Endometrial microvascular endothelial cells (primary cell): ENCODE measurements around the gene ZNF433. TPM values are rescaled to one million over a fixed set of nuclear protein-coding genes. Genes with fewer than 3 reads are reported as not detected.
"Not testable (repeated sequence)": the region's sequence is repeated elsewhere in the genome, so short reads cannot be mapped to it uniquely, and the experiment has no call there.

ENCODE experiments used
- in situ Hi-C: cut with HindIII; loops from 2 replicates; pipeline ENCODE4 v1.10.0; 2017; ENCODE audit warnings: low sequenced_read_pairs, low pct_unique_long_range_greater_than_20kb; ENCODE audit errors: inconsistent ontology term
- total RNA-seq: library from RNA; depleted of rRNA; stranded (reverse); fragments of >200 nt; gene quantifications from one replicate; pipeline ENCODE4 v1.2.3, GENCODE V29; 2015; ENCODE audit errors: inconsistent ontology term

ZNF433 gene
- total RNA-seq, 1 donor from 2014 or later, result 1.2 TPM

GRCh38 chr19:12000152-12000981 is 35.1 kb downstream of the ZNF433 start:
- in situ Hi-C loops, result no loop called here

GRCh38 chr19:11995174-11995573 is 40.3 kb downstream of the ZNF433 start:
- in situ Hi-C loops, result no loop called here

DNA sequence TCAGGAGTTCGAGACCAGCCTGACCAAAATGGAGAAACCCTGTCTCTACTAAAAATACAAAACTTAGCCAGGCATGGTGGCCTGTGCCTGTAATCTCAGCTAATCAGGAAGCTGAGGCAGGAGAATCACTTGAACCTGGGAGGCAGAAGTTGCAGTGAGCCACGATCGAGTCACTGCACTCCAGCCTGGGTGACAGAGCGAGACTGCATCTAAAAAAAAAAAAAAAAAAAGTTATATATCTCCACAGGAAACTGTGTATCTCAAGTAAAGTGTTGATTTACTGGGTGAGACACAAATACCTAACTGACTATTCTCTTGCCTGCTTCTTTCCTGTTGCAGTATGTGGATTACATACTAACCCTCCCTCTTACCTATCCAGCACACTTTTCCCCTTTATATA is 43.6 kb downstream of the ZNF433 start:
- in situ Hi-C loops, result not testable (repeated sequence)

DNA sequence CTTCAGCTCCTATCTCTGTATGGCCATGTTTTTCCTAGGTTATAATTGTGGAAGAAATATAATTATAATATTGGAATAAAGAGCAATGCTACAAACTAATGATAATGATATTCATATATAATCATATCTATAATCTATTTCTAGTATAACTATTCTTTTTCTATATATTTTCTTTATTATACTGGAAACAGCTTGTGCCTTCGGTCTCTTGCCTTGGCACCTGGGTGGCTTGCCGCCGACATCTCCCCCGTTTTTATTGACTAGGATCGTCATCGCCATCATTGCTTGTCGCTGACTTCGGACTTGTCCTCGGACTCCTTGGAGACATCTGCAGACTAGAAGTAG is 46.4 kb downstream of the ZNF433 start:
- in situ Hi-C loops, result no loop called here

GRCh38 chr19:11987405-11988281 is 47.8 kb downstream of the ZNF433 start:
- in situ Hi-C loops, result no loop called here

- in situ Hi-C loops, result no loop called here
These were observed 48.7 kb downstream of the ZNF433 start for GRCh38 chr19:11986754-11987153.

DNA sequence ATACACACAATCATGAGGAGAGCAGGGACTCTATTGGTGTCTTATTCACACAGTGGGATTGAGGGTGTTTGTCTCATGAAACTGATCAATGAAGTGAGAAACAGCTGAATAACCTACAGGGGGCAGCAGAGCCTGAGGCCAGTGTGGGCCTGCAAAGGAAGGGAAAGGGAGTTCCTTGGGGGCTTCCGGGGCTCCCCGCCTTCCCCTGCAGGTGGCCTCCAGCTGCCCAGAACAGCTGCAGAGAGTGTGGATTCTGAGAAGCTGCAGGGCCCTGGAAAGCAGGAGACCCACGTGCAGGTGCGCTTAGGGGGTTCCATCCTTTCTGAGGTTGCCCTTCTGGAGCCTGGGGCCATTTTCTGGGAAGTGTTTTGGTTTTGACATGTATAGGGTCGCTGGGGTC is 50.5 kb downstream of the ZNF433 start:
- in situ Hi-C loops, result no loop called here

DNA sequence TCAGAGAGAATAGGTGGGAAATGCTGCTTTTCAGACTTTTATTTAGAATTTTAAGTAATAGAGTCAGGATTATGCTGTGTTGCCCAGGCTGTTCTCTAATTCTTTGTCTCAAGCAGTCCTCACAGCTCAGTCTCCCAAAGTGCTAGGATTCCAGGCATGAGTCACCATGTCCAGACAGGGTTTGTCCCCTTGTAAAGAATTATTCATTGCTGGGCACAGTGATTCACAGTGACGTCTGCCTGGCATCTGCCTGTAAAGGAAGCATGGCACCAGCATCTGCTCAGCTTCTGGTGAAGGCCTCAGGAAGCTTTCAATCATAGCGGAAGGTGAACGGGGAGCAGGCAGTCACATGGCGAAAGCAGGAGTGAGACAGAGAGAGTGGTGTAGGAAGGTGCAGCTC is 53.0 kb downstream of the ZNF433 start:
- in situ Hi-C loops, result no loop called here

- in situ Hi-C loops, result no loop called here
These were observed 56.0 kb downstream of the ZNF433 start for GRCh38 chr19:11979527-11979926.

GRCh38 chr19:11978492-11979100 is 56.9 kb downstream of the ZNF433 start:
- in situ Hi-C loops, result no loop called here

DNA sequence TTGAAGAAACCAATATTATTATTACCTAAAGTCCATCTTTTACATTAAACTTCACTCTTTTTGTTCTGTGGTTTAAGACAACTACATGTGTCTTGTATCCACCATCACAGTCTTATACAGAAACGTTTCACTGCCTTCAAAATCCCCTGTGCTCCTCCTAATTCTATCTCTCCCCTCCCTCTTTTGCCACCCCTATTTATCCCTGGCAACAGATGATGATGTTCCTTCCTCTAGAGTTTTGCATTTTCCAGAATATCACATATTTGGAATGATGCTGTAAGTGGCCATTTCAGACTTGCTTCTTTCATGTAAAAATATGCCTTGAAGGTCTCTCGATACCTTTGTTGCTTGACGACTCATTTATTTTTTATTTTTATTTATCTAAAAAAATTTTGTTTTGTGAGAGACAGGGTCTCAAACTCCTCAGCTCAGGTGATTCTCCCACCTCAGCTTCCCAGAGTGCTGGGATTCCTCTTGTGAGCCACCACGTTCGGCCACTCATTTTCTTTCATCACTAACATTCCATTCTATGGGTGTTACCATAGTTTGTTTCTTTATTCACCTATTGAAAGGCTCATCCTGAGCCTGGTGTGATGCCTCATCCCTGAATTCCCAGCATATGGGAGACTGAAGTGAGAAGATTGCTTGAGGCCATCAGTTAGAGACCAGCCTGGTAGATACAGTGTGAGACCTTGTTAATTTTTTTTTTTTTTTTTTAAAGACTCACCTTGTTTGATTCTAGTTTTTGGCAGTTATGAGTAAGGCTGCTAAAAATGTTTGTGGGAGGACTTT is 62.3 kb downstream of the ZNF433 start:
- in situ Hi-C loops, result no loop called here

DNA sequence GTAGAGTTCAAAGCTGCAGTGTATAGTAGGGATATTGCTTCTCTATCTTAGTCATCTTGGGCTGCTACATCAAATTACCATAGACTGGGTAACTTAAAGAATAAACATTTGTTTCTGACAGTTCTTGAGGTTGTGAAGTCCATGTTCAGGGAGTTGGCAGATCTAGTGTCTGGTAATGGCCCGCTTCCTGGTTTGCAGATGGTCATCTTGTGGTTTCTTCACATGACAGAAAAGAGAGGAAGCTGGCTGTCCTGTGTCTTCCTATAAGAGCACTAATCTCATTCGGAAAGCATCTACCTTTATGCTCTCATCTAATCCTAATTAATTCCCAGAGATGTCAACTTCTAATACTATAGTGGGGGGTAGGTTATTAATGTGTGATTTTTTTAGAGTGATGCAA is 64.4 kb downstream of the ZNF433 start:
- in situ Hi-C loops, result no loop called here

DNA sequence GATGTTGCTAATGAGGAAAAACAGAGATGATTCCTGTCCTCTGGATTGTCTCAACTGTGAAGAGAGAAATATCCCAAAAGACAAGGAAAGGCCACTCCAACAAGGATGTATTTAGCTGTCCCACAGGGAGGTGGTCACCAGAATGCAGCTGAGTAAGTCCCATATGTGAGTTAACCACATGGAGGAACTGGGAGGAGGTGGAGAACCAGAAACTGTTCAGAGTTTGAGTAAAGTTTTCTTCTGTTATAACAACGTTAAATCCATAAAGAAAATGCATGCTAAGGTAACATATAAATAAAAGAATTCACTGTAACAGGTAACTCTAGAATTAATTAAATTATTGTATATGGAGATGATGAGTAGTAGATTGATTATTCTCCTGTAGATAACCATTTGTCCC is 65.3 kb downstream of the ZNF433 start:
- in situ Hi-C loops, result no loop called here

DNA sequence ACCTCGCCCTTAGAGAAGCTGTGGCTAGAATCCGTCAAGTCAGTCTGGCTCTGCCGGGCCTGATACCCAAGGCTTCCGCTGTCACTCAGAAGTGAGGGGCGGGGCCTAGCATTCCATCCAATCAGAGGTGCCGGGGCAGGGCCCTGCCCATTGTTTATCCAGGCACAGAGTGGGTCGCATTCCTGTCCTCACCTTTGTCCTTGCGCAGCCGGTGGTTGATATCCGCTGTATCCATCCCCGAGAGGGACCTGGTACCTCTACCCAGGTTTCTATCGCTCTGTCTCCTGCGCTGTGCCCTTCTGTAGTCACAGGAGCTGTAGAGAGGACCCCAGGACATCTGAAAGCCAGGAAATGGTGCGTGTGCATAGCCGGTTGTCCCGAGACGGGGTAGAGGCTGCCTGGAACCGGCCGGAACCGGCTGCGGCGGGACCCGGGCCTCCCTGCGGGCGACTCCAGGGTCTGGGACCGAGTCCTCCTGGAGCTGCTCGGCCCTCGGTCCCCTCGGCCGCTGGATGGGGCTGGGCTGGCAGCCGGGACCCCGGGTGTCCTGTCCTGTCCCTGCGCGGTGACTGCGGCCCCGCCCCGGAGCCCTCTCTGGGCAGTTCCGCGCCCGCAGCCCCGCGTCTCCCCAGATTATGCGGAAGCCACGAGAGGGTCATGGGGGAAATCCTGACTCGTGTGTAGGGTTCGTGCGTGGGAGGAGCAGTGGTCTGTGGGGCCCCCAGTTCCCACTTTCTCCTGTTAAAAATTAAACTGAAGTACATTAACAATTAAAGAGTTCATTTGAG is 70.4 kb downstream of the ZNF433 start, which contains the start of gene ZNF763:
ZNF763 (plus strand) TSS at position 183 of the 788 bp plus-strand sequence; CDS start at position 352, 169 bp downstream.
- in situ Hi-C loops, result no loop called here
